ENCODE measurements around the gene GID8. TPM values are rescaled to one million over a fixed set of nuclear protein-coding genes. Genes with fewer than 3 reads are reported as not detected.

GID8 gene
- polyA plus RNA-seq, 1 of the 3 experiments (the other 2 are of a cell fraction), result 18.1 TPM

DNA sequence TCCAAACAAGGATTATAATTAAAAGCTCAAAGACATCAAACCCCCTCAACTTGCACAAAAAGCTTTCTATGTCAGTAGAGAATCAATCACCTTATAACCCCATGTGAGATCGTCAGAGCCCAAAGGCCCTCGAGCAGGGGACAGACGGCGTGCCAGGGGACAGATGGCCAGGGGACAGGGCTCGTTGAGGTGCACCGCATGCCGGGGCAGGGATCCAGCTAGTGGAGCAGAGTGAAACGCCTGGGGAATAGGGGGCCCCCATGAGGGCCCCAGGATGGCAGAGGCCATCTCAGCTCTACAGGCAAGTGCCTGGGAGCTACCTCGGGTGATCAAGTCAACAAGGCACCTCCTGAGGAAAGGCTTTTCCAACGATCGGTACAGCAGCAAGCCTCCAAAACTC lies 40.3 kb upstream of the GID8 start:
- ChIA-PET POLR2A (interaction anchor here (1.7 kb wide), 1 partner anchor 22 kb away, joined by 3 read pairs; no protein-coding TSS in a partner anchor), CTCF (interaction anchor here (0.9 to 9.8 kb wide), 6 partner anchors 9 to 111 kb away, joined by 3 to 181 read pairs (median 53); no protein-coding TSS in a partner anchor)
- Histone ChIP-seq H3K9ac (no peak overlapping the region), H3K4me1 (ENCODE audit: control insufficient read depth in 1 of 2, insufficient read depth in 2 of 2, low read depth in 1 of 2, low read length in 1 of 2) (peaks cover 4 to 15% of the 10 kb centered on the region in 2 experiments; a peak in 2 of 4 replicates), H3K9me3 (no peaks in the 10 kb centered on the region), H3K27ac (ENCODE audit: low read depth in 2 of 2, low read length in 1 of 2) (no peak overlapping the region), H3K36me3 (replicated peaks in 1 of 2; ENCODE audit: control insufficient read depth in 1 of 2, insufficient read depth in 2 of 2, low read length in 1 of 2) (peaks cover 34 to 70% of the 10 kb centered on the region in 2 experiments), H4K20me1 (ENCODE audit: insufficient read depth) (peaks cover 5% of the 10 kb centered on the region; the same call in 1 of the 2 replicates), H3K79me2 (ENCODE audit: insufficient read depth) (peaks cover 13% of the 10 kb centered on the region; the same call in 1 of the 2 replicates), H3K4me2 (no peak overlapping the region), H2AFZ (ENCODE audit: low read depth) (no peak overlapping the region), H3K4me3 (ENCODE audit: low read depth in 2 of 2, low read length in 1 of 2) (no peak overlapping the region), H3K27me3 (ENCODE audit: insufficient read depth) (no peaks in the 10 kb centered on the region), H3K9me2 (no peaks in the 10 kb centered on the region), H3F3A (replicated peaks; ENCODE audit: insufficient read depth) (peaks cover 25% of the 10 kb centered on the region)
- TF ChIP-seq SIN3A (IDR thresholded peaks at IDR 0.05; ENCODE audit: borderline replicate concordance, low read depth, low read length), result no peak
- no peak for TF ChIP-seq RFX5 (IDR thresholded peaks at IDR 0.05; ENCODE audit: low read length)
- TF ChIP-seq RXRA (IDR thresholded peaks at IDR 0.05; ENCODE audit: borderline replicate concordance, low read depth), result no peak
- TF ChIP-seq FOXM1 (IDR thresholded peaks at IDR 0.05; ENCODE audit: low read depth), result no peak
- no peak for TF ChIP-seq CHD2 (IDR thresholded peaks at IDR 0.05; ENCODE audit: low read length, partially characterized antibody)
- no peak for TF ChIP-seq GABPA (IDR thresholded peaks at IDR 0.05; ENCODE audit: low read depth)
- no peak for TF ChIP-seq REST (IDR thresholded peaks at IDR 0.05; ENCODE audit: low read depth, low read length)
- no peak for TF ChIP-seq SMC3 (IDR thresholded peaks at IDR 0.05; ENCODE audit: low read depth, low read length)
- no peak for TF ChIP-seq MAX (IDR thresholded peaks at IDR 0.05; ENCODE audit: low read depth)
- TF ChIP-seq, protein P1, sequence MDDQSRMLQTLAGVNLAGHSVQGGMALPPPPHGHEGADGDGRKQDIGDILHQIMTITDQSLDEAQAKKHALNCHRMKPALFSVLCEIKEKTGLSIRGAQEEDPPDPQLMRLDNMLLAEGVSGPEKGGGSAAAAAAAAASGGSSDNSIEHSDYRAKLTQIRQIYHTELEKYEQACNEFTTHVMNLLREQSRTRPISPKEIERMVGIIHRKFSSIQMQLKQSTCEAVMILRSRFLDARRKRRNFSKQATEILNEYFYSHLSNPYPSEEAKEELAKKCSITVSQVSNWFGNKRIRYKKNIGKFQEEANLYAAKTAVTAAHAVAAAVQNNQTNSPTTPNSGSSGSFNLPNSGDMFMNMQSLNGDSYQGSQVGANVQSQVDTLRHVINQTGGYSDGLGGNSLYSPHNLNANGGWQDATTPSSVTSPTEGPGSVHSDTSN (IDR thresholded peaks at IDR 0.05), result no peak
- no peak for TF ChIP-seq MEF2A (IDR thresholded peaks at IDR 0.05; ENCODE audit: borderline replicate concordance, low read depth)
- TF ChIP-seq POLR2AphosphoS5 (IDR thresholded peaks at IDR 0.05; ENCODE audit: low read depth, low read length), result no peak
- TF ChIP-seq, protein P2, sequence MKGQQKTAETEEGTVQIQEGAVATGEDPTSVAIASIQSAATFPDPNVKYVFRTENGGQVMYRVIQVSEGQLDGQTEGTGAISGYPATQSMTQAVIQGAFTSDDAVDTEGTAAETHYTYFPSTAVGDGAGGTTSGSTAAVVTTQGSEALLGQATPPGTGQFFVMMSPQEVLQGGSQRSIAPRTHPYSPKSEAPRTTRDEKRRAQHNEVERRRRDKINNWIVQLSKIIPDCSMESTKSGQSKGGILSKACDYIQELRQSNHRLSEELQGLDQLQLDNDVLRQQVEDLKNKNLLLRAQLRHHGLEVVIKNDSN (IDR thresholded peaks at IDR 0.05; ENCODE audit: borderline replicate concordance, low read depth), result no peak
- WGBS (ENCODE audit: low lambda C conversion rate), result 94% methylated on average over 9 of the region's 11 CpGs
- no peak for DNase-seq

All from SK-N-SH (cell line).